Measurements from ENCODE around the gene KATNB1.
"Not testable (repeated sequence)": the region's sequence is repeated elsewhere in the genome, so short reads cannot be mapped to it uniquely, and the experiment has no call there.

The KATNB1 gene

DNA sequence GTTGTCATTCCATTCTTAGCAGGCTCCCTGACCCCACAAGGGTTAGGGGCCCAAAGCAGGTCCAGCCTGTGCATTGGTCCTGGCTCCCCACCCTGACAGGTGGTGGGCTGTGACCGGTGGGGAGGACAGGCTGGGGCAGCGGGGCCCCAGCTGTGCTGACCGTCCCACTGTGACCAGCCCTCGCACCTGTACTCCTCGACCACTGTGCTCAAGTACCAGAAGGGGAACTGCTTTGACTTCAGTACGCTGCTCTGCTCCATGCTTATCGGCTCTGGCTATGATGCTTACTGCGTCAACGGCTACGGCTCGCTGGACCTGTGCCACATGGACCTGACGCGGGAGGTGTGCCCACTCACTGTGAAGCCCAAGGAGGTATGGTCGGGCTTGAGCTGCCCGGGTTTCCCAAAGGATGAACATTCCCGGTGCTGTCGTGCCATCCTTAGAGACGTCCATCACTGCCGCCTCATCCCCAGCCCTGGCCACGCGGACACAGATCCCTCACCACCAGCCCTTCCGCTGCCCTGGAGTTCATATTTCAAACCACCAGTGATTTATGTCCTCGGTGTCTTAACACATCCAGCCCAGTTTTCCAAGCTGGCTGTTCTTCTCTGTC lies 33.7 kb upstream of the KATNB1 start:
- DNase-seq = no peak

DNA sequence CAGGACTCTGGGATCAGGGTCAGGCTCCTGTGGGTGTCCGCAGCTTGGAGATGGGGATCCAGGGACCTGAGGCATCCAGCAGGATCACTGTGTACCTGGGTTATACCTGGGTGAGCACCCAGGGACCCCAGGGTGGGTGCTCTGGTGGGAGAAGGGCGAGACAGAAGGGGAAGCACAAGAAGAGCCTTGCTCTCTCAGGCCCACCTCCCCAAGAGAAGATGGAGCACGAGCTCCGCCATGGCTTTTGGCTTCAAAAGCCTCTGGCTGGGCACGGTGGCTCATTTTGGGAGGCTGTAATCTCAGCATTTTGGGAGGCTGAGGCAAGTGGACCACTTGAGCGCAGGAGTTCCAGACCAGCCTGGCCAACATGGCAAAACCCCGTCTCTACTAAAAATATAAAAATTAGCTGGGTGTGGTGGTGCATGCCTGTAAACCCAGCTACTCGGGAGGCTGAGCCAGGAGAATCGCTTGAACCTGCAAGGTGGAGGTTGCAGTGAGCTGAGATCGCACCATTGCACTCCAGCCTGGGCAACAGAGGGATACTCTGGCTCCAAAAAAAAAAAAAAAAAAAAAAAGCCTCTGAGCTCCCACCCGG lies 32.1 kb upstream of the KATNB1 start:
- DNase-seq = no peak

DNA sequence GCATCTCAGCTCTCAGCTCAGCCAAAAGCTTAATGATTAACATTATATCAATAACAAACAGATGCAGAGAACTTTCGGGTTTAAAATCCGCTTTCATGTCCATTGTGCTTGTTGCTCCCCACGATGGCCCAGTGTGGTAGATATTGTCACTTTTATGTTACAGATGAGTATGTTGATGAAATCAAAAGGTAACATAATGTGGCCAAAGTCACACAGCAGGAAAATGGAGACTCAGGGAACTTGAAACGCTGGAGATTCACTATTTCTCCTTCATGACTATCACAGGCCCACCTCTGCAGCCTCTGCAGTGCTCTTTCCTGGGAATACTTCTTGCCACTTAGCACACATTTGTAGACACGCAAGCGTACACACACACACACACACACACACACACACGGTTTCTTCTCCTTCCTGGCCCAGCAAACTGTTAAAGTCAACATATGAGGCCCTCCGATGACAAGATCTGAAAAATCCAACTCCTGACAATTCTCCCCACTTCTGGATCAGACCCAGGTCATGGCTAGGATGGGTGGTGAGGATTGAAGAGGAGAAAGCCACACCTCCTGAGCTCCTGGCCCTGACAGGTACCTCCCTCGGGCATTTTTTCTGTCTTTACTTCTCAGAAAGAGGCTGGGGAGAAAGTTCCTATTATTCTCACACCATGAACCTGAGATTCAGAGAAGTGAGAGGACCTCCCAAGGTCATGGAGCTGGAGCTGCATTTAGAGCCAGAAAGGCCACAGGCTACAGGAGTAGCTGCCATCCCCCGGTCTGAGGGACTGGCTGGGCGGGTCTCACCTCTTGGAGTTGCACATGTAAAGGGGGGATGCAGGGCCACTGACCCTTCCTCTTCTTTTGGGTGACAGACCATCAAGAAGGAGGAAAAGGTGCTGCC lies 31.3 kb upstream of the KATNB1 start:
- no peak for DNase-seq

GRCh38 chr16:57704905-57705852 lies 30.4 kb upstream of the KATNB1 start:
- DNase-seq = no peak

GRCh38 chr16:57706717-57707116 lies 28.9 kb upstream of the KATNB1 start:
- no peak for DNase-seq

DNA sequence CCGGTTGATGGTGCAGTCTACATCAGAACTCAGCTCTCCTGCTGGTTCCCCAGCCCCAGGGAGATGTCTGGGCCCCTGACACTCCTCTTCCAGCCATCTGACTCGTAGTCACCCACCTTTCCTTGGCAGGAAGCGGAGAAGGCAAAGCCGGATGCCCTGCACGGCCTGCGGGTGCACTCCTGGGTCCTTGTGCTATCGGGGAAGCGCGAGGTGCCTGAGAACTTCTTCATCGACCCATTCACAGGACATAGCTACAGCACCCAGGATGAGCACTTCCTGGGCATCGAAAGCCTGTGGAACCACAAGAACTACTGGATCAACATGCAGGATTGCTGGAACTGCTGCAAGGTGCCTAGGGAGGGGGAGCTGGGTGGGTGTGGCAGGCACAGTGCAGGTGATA lies 28.2 kb upstream of the KATNB1 start:
- no peak for DNase-seq

DNA sequence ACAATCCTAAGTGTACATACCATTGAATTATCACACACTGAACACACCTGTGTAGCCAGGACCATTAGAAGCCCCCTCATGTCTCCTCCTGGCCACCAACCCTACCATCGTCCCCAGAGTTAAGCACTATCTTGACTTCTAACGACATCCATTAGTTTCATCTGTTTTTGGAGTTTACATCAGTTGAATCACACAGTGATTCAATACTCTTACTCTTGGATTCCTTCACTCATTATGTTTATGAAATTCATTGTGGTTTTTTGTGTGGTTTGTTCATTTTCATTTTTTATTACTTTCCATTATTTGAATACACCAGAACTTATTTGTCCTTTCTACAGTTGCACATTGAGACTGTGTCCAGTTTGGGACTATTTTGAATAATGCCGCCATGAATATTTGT lies 27.4 kb upstream of the KATNB1 start:
- DNase-seq = no peak

- no peak for DNase-seq
Observed at GRCh38 chr16:57709663-57710062, 25.9 kb upstream of the KATNB1 start.

DNA sequence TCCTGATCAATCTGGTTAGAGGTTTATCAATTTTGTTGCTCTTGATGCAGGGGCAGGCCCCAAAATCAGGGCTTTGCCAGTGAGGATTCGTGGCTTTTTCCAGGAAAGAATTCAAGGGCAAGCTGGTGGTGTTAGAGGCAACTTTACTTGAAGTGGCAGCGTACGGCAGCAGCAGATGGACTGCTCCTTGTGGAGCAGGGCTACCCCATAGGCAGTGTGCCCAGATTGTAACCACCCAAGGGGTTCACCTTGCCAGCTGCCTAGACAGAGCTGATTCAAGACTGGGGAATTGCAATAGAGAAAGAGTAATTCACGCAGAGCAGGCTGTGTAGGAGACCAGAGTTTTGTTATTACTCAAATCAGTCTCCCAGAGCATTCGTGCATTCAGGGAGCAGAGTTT lies 24.2 kb upstream of the KATNB1 start:
- DNase-seq = no peak

DNA sequence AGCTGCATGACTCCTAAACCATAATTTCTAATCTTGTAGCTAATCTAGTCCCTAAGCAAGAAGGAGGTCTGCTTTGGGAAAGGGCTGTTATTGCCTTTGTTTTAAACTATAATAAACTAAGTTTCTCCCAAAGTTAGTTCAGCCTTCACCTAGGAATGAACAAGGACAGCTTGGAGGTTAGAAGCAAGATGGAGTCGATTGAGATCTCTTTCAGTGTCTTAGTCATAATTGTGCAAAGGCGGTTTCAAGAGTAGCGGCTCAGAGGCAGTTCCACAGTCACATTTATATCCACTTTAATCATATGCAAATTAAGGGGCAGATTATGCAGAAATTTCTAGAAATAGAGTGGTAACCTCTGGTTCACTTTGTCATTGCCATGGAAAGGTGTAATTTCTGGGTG lies 23.6 kb upstream of the KATNB1 start:
- DNase-seq = no peak

DNA sequence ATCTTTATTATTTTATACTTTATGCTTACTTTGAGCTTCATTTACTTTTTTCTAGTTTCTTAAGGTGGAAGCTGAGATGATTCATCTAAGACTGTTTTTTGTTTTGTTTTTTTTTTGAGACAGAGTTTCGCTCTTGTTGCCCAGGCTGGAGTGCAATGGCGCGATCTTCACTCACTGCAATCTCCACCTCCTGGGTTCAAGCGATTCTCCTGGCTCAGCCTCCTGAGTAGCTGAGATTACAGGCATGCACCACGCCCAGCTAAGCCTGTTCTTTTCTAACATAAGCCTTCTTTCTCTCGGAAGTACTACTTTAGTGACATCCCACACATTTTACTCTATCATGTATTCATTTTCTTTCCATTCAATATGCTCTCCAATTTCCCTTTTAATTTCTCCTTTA lies 23.0 kb upstream of the KATNB1 start:
- not testable (repeated sequence) for DNase-seq

- DNase-seq = no peak
Observed at GRCh38 chr16:57713596-57713995, 22.0 kb upstream of the KATNB1 start.

- DNase-seq = no peak
Observed at GRCh38 chr16:57714047-57714446, 21.5 kb upstream of the KATNB1 start.

DNA sequence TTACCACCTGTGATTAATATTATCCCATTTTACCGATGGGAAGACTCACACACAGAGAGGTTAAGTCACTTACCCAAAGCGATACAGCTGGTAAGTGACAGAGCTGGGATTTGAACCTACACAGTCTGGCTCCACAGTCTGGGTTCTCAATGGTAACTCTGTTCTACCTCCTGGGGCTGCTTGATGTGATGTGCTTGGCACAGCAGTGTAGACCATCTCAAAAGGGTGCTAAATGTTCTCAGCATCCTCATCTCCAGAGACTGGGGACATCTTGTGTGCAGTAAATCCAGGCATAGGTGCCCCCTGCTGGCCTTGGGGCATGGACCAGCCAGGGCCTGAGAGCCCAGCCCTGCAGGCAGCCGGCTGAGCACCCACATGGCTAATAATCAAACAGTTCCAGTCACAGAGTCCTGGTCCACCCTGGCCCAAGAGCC lies 15.4 kb upstream of the KATNB1 start:
- DNase-seq = peak; percentile 5

DNA sequence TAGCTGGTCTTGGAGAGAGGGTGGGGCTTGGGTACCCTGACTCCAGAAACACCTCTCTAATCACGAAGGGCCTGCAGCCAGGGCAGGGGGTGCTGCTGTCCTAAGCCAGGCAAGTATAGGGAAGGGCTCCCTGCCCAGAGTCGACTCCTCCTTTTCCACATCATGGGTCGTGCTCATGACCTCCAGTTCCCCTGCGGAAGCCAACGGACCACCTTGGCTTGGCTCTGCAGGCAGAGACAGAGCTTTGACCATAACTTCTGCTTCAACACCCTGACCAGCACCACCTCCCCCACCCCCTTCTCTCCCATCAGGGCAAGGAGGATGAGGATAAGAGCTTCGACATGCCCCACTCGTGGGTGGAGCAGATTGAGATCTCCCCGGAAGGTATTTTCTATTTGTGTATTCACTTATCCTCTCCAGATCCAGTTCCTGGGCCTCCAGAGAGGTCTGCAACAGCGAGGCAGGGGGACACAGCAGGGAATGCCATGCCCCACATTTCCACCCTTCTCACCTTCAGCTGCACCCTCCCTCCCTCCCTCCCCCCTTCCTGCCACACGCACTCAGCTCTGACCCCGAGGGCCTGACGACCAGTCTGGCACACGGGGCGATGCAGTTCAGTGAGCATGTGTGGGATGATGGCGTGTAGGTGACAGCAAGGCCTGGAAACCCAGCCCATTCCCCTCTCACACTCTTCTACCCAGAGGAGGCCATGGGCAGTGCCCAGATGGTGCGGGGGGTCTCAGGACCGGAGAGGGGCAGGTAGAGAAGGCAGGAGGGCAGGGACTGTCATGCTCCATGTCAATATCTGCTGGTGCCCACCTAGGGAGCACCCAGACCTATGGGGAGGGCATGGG lies 14.0 kb upstream of the KATNB1 start:
- no peak for DNase-seq

- DNase-seq = no peak
Observed at GRCh38 chr16:57722210-57722499, 13.4 kb upstream of the KATNB1 start.

DNA sequence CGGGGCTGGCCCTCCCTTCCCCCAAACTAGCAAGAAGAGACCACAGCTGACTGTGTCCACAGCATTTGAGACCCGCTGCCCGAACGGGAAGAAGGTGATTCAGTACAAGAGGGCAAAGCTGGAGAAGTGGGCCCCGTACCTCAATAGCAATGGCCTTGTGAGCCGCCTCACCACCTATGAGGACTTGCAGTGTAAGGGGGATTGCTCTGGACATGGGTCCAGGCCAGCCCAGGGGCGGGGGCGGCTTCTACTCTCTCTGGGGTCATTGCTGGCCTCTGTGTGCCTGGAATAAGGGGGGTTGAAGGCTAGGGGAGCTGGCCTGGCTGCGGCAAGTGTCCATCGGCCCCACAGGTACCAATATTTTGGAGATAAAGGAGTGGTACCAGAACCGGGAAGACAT lies 12.9 kb upstream of the KATNB1 start:
- DNase-seq = no peak

DNA sequence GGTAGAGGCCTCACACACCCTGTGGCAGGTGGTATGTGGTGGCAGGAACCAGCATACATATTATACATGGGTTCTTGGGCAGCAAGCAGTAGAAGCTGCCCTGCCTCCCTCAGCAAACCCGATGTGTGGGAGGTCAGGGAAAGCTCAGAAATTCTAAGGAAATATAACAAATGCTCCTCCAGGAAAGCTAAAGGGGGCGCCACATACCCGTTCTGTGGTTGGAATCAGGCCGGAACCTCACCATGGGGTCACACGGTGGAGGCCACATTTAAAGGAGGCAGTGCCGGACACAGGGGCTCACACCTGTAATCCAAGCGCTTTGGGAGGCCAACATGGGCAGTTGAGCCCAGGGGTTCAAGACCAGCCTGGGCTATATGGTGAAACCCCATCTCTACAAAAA lies 12.4 kb upstream of the KATNB1 start:
- no peak for DNase-seq

DNA sequence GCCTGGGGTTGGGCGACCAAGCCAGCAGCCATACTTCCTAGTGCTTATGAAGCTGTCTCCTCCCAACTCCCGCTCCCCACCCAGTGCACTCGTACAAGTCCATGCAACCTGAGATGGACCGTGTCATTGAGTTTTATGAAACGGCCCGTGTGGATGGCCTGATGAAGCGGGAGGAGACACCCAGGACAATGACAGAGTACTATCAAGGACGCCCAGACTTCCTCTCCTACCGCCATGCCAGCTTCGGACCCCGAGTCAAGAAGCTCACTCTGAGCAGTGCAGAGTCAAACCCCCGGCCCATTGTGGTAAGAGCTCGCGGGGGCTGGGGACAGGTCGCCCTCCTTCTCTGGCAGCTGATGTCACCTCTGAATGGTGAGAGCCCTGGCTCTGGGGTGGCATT lies 11.0 kb upstream of the KATNB1 start:
- DNase-seq = no peak

DNA sequence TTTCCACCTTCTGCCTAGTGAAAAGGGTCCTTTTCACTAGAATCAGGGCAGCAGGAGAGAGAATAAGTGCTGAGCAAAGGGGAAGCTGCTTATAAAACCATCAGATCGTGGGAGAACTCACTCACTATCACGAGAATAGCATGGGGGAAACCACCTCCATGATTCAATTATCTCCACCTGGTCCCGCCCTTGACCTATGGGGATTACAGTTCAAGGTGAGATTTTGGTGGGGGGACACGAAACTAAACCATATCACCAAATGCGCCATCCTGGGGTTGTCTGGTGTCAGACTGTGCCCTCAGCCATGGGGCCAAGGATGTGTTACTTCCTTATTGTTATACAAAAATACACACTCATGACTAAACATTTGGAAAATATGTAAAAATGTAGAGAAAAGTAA lies 10.4 kb upstream of the KATNB1 start:
- DNase-seq = no peak

DNA sequence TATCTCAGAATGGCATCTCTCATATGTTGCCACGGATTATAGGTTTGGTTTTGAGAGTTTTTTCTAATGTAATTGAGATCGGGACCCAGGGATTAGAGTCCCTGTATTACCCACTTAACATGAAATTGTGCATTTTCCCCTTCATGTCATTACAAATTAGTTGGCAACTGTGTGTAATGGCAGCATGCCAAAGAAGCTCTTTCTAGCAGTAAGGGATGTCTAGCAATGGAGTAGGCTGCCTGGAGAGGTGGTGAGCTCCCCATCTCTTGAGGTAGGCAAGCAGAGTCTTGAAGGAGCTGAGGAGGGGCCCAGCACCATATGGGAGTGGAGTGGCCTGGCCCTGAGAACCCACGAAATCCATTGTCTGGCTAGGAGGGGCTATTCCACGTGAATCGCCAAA lies 10.0 kb upstream of the KATNB1 start:
- no peak for DNase-seq

- DNase-seq = no peak
Observed at GRCh38 chr16:57725976-57726375, 9.6 kb upstream of the KATNB1 start.
